PC-3 (cell line): ENCODE data around the gene SLC39A8.

ENCODE experiments used
- CTCF ChIP-seq: fragments of 300-600 bp; sonication (generic); conservative IDR thresholded peaks from 2 replicates; pipeline ENCODE4 v1.5.1; 2017; ENCODE audit warnings: antibody characterized with exemption, low read depth, mild to moderate bottlenecking, low read length
- EZH2 ChIP-seq: fragments of 300-600 bp; sonication (generic); IDR thresholded peaks from one replicate; pipeline ENCODE4 v1.6.1; 2017; ENCODE audit warnings: antibody characterized with exemption, mild to moderate bottlenecking, low read length; ENCODE audit not compliant: unreplicated experiment
- EZH2phosphoT487 ChIP-seq: fragments of 300-600 bp; sonication (generic); IDR thresholded peaks from 2 replicates; pipeline ENCODE4 v1.6.1; 2018; ENCODE audit warnings: mild to moderate bottlenecking, antibody characterized with exemption, low read length, borderline replicate concordance

- TF ChIP-seq CTCF (no peak), EZH2 (no peak), EZH2phosphoT487 (no peak)
These were observed 59.5 kb downstream of the SLC39A8 start for GRCh38 chr4:102285831-102286230.
